NCI-H510A (cell line): Measurements from ENCODE around the gene OR52W1.
"Not testable (repeated sequence)": the region's sequence is repeated elsewhere in the genome, so short reads cannot be mapped to it uniquely, and the experiment has no call there.

Source experiments
- DNase-seq: peaks from one replicate; lab custom pipeline; 2025; lab: John Stamatoyannopoulos, UW

The OR52W1 gene

DNA sequence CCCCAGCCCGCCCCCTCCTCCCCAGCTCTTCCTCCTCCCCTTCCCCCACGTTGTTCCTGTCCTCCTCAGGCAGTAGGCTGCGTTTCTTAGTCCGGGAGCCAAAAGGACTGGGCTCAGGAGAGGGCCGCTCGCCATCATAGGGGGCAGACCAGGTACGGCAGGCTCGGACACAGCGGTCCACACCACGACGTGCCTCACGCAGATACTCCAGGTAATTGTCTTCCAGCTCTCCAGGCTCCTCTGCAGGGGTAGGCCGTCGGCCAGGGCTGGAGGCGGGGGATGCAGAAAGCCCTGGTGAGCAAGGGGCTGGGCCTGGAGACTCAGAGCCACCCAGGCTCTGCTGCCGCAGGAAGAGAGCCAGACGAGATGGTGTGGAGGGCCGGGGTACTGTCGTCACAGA is 18.7 kb downstream of the OR52W1 start:
- no peak for DNase-seq

DNA sequence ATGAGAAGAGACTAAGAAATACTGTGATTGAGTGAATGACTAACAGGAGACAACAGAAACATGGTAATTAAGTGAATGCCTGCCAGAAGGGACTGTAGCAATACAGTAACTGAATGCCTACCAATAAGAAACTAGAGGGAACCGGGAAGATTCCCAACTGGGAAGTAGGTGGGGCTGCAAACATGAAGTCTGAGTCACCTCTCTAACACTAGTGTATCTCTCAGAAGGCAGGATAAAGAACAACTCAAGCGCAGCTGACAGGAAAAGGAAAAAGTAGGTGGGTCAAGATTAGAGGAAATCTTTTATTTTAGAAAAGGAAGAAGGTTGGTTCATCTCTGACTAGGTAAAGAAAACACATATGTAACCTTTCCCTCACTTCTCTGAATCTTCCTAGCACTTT is 20.3 kb downstream of the OR52W1 start:
- DNase-seq, result no peak

DNA sequence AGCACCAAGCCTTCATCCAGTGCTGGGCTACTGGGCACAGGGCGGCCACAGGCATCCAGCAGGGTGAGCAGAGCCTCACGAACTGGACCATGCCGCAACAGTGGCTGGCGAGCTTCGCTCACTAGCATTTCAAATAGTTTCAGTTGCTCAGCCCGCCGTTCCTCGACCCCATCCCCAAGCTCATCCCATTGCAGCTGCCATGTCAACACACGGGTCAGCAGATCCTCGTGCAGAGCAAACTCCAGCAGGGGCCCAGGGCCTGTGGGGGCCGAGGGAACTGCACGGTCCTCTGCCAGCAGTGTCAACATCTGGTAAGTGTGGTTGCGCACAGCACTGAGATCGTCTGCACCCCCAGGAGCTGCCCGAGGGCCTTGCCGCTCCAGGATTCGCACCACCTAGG is 24.8 kb downstream of the OR52W1 start:
- no peak for DNase-seq

DNA sequence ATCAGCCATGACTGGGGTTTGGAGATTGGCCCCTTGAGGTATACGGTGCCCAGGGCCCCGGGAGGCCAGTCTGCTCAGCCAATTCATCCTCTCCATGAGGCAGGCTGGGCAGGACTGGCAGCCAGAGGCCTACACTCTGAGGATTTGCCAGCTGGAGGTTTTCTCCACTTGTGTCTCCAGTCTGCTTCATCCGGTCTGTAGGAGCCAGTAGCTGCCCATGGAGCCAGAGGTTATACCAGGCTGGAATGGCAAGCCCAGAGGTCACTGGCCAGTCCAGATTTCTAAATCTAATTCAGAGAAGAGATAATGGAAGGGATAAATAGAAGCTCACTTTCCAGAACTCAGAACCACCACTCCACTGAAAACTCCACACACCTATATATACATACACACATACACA is 25.4 kb downstream of the OR52W1 start:
- DNase-seq, result no peak

DNA sequence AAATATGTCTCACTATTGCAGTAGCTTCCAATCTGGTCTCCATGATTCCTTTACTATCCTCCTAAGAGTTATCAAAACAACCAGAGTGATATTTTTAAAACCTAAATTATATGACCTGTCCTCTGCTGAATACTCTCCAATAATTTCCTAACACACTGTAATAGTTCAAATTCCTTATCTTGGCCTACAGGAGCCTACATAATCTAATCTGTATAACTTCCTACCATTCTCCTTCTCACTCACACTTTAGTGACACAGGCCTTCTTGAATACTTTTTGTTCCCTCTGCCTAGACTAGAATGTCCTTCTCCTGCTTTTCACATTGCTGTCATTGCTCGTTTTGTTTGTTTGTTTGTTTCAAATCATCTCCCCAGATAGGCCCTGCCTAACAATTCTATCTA is 26.0 kb downstream of the OR52W1 start:
- DNase-seq, result no peak

DNA sequence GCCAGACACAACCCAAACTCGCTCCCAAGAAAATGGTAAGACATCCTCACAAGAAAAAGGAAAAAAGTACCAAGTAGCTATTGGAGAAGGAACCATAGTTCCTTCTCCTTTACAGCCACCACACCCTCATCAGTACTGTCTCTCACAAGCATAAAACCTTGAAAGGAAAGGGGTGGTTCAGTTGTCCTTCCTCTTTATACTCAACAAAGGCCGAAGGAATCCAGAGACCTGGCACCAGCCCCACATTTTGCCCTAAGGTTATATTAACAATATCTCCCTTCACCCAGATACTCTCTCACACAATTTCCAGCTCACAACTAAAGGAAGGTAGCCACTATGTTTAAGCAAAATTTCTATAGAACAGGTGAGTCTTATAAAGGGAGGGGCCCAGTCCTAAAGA is 26.9 kb downstream of the OR52W1 start:
- DNase-seq, result no peak

DNA sequence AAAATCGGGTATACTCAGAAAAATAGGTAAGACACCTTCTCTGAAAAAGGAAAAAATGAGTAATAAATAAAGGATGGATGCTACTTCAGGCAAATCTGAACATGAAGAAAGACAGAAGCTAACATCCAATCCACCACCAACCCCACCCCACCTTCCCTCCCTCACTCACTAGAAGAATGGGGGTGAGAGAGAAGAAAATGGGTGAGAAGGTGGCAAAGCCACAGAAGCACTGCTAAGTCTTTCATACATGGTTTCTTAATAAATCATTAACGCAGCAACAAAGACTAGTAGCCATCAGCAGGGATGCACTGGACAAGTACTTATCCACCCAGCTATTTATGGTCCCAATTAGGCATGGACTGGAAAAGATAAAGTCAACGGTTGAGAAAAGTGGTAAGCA is 29.5 kb downstream of the OR52W1 start:
- DNase-seq, result no peak

DNA sequence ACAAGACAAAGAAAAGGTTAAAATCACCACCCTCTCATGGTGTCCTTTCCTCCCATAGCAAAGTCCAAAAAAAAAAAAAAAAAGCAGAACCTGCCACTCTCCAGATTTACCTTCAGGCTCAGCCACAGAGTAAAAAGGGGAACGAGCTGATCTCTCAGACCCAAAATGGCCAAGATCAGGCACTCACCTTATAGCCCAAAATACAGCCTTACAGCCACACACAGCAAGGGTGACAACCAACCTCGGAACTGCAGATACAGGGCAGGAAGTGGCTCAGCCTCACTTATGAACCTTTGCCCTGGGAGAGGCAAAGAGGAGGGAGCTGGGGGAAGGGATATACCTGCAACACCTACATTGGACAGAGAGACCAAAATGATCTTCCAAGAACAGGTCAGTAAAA is 30.9 kb downstream of the OR52W1 start:
- DNase-seq, result no peak

DNA sequence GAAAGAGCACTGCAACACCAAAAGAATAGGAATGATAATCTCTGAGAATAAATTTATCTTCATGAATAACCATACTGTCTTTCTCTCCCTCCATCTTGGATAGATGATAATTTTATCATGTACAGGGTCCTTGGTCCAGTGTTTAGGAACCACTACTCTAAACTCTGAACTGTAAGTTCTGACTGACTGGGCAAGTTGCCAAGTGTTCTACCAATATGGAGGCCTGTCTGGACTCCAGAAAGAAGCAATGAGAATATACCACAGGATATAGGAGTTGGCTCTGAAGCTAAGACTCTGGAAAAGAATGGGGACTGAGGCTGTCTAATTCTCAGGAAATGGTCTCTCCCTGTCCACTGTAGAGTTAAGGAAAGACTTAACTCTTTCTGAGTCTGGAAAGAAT is 33.9 kb downstream of the OR52W1 start:
- DNase-seq, result no peak

DNA sequence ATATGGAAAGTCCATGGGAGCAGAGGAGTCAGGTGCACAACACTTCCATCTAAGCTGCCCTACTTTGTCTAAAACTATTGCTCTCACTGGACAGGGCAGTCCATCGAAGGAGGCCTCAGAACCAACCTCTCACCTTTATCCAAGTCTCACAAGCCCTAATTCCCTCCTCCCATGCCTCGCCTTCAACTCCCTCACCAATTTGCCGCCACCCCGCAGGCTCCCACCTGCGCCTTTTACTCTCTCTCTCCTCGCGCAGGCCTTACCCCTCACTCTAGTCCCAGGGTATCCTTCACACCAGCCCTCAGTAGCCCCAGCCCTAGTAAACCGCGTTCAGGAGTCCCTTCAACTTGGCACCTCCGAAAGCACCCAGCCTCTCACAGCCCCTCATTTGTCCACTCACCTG is 35.0 kb downstream of the OR52W1 start:
- no peak for DNase-seq

DNA sequence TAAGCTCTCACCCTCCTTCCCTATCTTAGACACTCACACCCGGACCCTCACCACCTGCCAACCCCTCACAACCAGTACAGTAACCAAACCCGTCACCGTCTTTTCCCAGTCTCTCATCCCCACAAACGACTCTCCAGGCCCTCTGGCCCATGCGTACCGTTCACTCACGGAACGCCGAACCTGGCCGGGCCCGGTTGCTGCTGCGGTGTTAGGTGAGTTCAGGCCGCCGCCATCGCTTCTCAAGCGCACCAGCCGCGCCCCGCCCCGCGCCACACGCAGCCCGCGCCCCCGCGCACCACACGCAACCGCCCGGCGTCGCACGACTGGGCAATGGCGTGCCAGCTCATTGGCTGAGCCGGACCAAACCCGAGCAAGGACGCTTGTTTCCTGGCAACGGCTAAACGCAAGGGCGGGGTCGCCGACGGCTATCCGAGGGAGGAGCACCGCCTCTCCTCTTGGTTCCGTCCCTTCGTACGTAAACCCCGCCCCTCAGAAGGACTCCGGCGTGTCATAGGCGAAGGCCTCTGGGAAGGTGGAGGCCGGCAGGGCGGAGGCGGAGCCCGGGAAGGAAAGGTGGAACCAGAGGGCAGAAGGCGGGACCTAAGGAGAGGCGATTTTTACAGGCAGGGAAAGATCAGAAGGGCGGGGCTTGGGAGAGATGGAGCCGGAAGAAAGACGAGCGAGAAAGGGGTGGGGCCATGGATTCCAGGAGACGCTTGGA is 35.5 kb downstream of the OR52W1 start, which contains the start of gene FHIP1B:
Gene FHIP1B, minus strand, starts transcription at position 250 of the 721 bp plus-strand sequence. CDS start 10,120 bp downstream, outside the sequence.
- DNase-seq, result peak; percentile 99

DNA sequence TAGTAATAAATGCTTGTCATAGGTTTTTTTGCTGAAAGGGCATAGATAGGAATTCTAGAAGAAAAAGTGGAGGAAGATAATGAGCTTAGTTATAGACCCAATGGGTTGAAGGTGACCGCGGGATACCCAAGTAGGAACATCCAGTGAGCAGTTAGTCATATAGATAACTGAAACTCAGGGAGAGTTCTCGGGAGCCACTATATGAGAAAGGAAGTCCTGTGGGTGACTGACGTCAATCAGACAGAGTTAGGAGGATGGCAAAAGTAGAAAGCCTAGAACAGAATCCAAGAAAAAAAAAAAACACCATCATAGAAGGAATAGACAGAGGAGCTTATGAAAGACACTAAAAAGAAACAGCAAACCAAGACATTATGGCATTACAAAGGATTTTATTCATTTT is 38.2 kb downstream of the OR52W1 start:
- DNase-seq, result no peak

DNA sequence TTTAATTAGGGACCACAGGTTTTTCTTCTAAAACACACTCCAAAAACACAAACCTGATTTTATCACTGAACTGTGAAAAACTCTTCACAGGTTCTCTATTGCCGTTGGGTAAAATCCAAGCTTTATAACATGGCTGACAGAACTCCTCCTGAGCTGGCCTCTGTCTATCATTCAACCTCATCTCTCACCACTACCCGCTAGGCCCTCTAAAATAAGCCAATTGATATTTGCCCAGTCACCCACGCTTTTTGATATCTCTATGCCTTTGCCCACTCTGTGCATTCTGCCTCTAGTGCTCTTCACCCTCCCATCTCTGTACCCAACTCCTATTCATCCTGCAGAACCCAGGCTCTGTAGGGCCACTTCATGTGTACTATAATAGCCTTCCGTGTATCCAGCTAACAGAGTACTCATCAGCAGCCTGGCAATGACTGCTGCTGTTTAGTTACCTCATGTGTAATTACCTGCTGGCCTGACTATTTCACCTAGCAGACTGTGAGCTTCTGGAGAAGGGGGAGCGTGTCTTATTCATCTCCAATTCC is 38.8 kb downstream of the OR52W1 start:
- DNase-seq, result no peak

DNA sequence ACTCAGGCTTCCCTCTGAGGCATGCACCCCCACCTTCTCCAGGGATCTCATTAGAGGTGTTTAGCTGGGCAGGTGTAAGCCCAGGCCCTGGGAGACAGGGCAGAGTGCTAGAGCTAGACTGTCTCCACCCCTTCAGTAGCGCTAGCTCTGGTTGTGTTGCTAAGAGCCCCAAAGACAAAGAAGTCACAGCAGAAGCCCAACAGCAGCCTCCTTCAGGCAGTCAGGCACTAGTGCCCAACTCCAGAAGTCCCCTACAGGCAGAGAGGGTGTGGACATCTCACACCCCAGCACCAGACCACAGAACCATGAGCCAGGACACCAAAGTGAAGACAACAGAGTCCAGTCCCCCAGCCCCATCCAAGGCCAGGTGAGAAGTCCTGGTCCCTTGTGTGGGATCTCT is 39.9 kb downstream of the OR52W1 start, which contains the start of gene CNGA4:
Gene CNGA4, plus strand, starts transcription at position 188 of the 400 bp plus-strand sequence. Its CDS starts 118 bp downstream, at position 306.
- DNase-seq, result no peak

DNA sequence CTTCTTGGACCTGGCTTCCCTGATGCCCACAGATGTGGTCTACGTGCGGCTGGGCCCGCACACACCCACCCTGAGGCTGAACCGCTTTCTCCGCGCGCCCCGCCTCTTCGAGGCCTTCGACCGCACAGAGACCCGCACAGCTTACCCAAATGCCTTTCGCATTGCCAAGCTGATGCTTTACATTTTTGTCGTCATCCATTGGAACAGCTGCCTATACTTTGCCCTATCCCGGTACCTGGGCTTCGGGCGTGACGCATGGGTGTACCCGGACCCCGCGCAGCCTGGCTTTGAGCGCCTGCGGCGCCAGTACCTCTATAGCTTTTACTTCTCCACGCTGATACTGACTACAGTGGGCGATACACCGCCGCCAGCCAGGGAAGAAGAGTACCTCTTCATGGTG is 41.1 kb downstream of the OR52W1 start:
- no peak for DNase-seq

DNA sequence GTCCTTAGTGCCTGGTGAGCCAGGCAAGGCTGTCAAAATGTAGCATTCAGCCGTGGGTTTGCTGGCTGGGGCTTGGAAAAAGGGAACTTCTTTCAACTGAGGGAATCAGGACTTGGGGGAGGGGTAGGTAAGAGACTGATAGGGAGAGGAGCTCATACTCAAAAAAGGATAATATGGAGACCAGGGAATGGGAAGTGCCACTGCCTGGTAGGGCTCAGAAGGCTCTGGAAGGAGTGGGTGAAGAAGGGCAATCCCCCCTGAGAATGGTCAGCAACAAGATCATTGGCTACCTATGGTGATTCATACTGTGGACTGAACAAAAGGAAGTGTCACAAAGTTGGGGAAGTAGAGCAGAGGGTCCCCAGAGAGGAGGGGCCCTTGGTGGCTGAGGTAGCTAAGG is 41.8 kb downstream of the OR52W1 start:
- no peak for DNase-seq

DNA sequence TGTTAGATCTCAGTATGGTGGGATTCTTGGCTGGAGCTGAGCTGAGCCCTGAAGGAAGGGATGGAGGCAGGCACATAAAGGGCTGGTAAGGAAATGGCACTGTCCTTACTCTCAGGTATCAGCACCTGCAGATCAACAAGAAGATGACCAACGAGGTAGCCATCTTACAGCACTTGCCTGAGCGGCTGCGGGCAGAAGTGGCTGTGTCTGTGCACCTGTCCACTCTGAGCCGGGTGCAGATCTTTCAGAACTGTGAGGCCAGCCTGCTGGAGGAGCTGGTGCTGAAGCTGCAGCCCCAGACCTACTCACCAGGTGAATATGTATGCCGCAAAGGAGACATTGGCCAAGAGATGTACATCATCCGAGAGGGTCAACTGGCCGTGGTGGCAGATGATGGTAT is 42.3 kb downstream of the OR52W1 start:
- no peak for DNase-seq

DNA sequence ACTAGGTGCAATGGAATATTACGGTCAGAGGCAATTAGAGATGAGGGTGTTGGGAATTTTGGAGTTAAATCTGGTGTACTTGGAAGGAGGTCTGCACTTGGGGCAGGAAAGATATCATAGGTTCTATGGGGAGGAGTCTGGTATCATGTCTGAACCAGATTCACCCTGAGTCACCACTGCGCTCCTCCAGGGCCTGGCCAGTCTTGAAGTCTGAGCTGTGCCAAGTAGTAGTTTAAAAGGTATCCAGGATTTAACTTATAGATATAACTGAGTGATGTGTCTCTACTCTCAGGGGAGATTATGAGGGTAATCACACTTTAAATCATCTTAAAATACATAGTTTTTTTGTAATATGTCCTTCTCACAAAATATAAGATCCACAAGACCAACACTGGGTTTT is 46.5 kb downstream of the OR52W1 start:
- no peak for DNase-seq

DNA sequence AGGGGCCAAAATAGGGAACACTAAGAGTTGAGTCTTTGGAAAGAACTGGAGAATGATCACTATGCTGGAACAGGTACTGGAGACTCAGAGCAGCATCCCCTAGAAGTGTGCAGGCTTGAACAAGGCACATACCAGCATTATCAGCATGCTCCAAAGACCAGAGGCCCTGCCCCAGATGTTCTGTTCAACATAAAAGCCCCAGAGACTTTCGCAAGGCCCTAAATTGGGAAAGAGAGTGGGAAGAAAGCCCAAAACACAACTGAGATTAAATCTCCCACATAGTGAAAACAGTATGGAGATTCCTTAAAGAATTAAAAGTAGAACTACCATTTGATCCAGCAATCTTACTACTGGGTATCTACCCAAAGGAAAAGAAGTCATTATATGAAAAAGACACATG is 49.2 kb downstream of the OR52W1 start:
- DNase-seq, result no peak

DNA sequence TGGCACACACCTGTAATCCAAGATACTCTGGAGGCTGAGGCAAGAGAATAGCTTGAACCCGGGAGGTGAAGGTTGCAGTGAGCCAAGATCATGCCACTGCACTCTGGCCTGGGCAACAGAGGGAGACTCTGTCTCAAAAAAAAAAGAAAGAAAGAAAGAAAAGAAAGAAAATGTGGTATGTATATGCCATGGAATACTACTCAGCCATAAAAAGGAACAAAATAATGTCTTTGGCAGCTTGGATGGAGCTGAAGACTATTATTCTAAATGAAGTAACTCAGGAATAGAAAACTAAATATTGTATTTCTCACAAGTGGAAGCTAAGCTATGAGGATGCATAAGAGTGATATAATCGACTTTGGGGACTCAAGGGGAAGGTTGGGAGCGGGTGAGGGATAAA is 49.9 kb downstream of the OR52W1 start:
- not testable (repeated sequence) for DNase-seq
